ENCODE results near the gene OR10A6. TPM values are rescaled to one million over a fixed set of nuclear protein-coding genes. Genes with fewer than 3 reads are reported as not detected.
A peak's percentile ranks its signal among the peaks of the same experiment; 100 is the strongest.

Gene OR10A6
- total and polyA plus RNA-seq, 2 experiments from 2014 or later: 0.23 TPM; not detected in 1

DNA sequence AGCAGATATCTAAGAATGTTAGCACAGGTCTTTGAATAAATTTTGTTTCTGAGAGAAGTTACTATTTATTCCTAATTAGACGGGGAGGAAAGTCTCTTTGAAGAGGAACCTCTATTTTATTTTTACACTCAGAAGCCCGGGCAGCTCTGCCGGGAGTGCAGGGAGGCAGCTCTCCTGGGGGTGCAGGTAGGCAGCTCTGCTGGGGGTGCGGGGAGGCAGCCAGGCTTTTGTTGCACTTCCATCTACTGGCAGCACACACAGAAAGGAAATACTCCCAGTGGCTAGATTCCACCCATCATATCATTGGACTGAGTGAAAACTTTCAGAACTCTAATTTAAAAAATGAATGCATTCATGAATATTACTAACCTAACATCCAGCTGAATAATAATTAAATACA lies 24.6 kb downstream of the OR10A6 start (continued):
- TF ChIP-seq, protein P1, sequence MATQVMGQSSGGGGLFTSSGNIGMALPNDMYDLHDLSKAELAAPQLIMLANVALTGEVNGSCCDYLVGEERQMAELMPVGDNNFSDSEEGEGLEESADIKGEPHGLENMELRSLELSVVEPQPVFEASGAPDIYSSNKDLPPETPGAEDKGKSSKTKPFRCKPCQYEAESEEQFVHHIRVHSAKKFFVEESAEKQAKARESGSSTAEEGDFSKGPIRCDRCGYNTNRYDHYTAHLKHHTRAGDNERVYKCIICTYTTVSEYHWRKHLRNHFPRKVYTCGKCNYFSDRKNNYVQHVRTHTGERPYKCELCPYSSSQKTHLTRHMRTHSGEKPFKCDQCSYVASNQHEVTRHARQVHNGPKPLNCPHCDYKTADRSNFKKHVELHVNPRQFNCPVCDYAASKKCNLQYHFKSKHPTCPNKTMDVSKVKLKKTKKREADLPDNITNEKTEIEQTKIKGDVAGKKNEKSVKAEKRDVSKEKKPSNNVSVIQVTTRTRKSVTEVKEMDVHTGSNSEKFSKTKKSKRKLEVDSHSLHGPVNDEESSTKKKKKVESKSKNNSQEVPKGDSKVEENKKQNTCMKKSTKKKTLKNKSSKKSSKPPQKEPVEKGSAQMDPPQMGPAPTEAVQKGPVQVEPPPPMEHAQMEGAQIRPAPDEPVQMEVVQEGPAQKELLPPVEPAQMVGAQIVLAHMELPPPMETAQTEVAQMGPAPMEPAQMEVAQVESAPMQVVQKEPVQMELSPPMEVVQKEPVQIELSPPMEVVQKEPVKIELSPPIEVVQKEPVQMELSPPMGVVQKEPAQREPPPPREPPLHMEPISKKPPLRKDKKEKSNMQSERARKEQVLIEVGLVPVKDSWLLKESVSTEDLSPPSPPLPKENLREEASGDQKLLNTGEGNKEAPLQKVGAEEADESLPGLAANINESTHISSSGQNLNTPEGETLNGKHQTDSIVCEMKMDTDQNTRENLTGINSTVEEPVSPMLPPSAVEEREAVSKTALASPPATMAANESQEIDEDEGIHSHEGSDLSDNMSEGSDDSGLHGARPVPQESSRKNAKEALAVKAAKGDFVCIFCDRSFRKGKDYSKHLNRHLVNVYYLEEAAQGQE (IDR thresholded peaks at IDR 0.05; ENCODE audit: unreplicated experiment): no peak
- no peak for TF ChIP-seq EZH2 (IDR thresholded peaks at IDR 0.05; ENCODE audit: low read depth, unreplicated experiment)
- TF ChIP-seq, protein P2, sequence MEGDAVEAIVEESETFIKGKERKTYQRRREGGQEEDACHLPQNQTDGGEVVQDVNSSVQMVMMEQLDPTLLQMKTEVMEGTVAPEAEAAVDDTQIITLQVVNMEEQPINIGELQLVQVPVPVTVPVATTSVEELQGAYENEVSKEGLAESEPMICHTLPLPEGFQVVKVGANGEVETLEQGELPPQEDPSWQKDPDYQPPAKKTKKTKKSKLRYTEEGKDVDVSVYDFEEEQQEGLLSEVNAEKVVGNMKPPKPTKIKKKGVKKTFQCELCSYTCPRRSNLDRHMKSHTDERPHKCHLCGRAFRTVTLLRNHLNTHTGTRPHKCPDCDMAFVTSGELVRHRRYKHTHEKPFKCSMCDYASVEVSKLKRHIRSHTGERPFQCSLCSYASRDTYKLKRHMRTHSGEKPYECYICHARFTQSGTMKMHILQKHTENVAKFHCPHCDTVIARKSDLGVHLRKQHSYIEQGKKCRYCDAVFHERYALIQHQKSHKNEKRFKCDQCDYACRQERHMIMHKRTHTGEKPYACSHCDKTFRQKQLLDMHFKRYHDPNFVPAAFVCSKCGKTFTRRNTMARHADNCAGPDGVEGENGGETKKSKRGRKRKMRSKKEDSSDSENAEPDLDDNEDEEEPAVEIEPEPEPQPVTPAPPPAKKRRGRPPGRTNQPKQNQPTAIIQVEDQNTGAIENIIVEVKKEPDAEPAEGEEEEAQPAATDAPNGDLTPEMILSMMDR (conservative IDR thresholded peaks at IDR 0.05; ENCODE audit: low read depth in 2 of 2): no peak
- no peak for TF ChIP-seq ZNF331 (CRISPR knock-in tag; IDR thresholded peaks at IDR 0.05; ENCODE audit: low read depth)
- TF ChIP-seq, protein P3, sequence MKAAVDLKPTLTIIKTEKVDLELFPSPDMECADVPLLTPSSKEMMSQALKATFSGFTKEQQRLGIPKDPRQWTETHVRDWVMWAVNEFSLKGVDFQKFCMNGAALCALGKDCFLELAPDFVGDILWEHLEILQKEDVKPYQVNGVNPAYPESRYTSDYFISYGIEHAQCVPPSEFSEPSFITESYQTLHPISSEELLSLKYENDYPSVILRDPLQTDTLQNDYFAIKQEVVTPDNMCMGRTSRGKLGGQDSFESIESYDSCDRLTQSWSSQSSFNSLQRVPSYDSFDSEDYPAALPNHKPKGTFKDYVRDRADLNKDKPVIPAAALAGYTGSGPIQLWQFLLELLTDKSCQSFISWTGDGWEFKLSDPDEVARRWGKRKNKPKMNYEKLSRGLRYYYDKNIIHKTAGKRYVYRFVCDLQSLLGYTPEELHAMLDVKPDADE (IDR thresholded peaks at IDR 0.05): no peak
- TF ChIP-seq JUNB (IDR thresholded peaks at IDR 0.05; ENCODE audit: unreplicated experiment): no peak

DNA sequence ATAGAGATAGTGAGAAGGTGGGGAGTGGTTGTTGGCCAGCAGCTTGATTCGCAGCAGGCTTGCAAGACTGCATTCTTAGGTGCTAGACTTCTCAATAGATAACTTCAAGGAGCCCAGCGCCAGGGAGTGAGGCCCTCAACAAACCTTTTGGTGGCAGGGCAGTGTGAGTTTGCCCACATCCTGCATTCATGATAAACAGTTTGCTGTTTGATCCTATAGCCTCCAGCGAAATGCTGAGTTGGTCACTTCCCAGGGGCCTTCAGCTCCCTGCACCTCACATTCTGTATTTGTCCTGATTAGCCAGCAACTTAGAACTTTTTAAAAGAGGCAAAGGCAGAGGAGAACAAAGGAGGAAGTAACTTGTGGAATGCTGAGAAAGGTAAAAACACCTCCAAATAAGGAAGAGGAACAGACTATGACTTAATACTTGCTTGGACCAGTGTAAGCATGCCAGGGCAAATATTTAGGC lies 25.1 kb downstream of the OR10A6 start:
- Histone ChIP-seq H3K4me1 (ENCODE audit: insufficient read depth) (peaks cover 53% of the 10 kb centered on the region), H3K9me2 (ENCODE audit: insufficient read depth) (no peaks in the 10 kb centered on the region), H4K20me1 (replicated peaks; ENCODE audit: insufficient read depth) (no peaks in the 10 kb centered on the region), H3K4me3 (peak overlapping the region; percentile 45), H3K27me3 (ENCODE audit: insufficient read depth) (no peaks in the 10 kb centered on the region), H3K4me2 (peak overlapping the region; percentile 70), H2AFZ (no peak overlapping the region), H3K36me3 (ENCODE audit: insufficient read depth) (no peaks in the 10 kb centered on the region), H3K79me2 (replicated peaks; ENCODE audit: insufficient read depth) (peaks cover 10% of the 10 kb centered on the region), H3F3A (replicated peaks; ENCODE audit: low read depth) (0 out of 2 replicates have a peak, but pooled peaks cover 4% of the 10 kb centered on the region), H3K27ac (ENCODE audit: low read depth) (peak overlapping the region; percentile 99)
- Mint-ChIP-seq H3K4me3 (no peak overlapping the region; the same call in 2 of the 3 replicates), H3K27ac (peak overlapping the region; percentile 77), H3K4me1 (peaks cover 69% of the 10 kb centered on the region), H3K27me3 (ENCODE audit: insufficient read depth, low read depth, poor library complexity) (peaks cover 2% of the 10 kb centered on the region), H3K9me3 (no peaks in the 10 kb centered on the region), H3K36me3 (ENCODE audit: low read depth) (no peaks in the 10 kb centered on the region)
- ATAC-seq (peak; percentile 65), DNase-seq (ENCODE audit: low spot score) (peak; percentile 70)
- TF ChIP-seq, protein P2 (conservative IDR thresholded peaks at IDR 0.05; ENCODE audit: low read depth in 2 of 2): no peak
- TF ChIP-seq, protein P4, sequence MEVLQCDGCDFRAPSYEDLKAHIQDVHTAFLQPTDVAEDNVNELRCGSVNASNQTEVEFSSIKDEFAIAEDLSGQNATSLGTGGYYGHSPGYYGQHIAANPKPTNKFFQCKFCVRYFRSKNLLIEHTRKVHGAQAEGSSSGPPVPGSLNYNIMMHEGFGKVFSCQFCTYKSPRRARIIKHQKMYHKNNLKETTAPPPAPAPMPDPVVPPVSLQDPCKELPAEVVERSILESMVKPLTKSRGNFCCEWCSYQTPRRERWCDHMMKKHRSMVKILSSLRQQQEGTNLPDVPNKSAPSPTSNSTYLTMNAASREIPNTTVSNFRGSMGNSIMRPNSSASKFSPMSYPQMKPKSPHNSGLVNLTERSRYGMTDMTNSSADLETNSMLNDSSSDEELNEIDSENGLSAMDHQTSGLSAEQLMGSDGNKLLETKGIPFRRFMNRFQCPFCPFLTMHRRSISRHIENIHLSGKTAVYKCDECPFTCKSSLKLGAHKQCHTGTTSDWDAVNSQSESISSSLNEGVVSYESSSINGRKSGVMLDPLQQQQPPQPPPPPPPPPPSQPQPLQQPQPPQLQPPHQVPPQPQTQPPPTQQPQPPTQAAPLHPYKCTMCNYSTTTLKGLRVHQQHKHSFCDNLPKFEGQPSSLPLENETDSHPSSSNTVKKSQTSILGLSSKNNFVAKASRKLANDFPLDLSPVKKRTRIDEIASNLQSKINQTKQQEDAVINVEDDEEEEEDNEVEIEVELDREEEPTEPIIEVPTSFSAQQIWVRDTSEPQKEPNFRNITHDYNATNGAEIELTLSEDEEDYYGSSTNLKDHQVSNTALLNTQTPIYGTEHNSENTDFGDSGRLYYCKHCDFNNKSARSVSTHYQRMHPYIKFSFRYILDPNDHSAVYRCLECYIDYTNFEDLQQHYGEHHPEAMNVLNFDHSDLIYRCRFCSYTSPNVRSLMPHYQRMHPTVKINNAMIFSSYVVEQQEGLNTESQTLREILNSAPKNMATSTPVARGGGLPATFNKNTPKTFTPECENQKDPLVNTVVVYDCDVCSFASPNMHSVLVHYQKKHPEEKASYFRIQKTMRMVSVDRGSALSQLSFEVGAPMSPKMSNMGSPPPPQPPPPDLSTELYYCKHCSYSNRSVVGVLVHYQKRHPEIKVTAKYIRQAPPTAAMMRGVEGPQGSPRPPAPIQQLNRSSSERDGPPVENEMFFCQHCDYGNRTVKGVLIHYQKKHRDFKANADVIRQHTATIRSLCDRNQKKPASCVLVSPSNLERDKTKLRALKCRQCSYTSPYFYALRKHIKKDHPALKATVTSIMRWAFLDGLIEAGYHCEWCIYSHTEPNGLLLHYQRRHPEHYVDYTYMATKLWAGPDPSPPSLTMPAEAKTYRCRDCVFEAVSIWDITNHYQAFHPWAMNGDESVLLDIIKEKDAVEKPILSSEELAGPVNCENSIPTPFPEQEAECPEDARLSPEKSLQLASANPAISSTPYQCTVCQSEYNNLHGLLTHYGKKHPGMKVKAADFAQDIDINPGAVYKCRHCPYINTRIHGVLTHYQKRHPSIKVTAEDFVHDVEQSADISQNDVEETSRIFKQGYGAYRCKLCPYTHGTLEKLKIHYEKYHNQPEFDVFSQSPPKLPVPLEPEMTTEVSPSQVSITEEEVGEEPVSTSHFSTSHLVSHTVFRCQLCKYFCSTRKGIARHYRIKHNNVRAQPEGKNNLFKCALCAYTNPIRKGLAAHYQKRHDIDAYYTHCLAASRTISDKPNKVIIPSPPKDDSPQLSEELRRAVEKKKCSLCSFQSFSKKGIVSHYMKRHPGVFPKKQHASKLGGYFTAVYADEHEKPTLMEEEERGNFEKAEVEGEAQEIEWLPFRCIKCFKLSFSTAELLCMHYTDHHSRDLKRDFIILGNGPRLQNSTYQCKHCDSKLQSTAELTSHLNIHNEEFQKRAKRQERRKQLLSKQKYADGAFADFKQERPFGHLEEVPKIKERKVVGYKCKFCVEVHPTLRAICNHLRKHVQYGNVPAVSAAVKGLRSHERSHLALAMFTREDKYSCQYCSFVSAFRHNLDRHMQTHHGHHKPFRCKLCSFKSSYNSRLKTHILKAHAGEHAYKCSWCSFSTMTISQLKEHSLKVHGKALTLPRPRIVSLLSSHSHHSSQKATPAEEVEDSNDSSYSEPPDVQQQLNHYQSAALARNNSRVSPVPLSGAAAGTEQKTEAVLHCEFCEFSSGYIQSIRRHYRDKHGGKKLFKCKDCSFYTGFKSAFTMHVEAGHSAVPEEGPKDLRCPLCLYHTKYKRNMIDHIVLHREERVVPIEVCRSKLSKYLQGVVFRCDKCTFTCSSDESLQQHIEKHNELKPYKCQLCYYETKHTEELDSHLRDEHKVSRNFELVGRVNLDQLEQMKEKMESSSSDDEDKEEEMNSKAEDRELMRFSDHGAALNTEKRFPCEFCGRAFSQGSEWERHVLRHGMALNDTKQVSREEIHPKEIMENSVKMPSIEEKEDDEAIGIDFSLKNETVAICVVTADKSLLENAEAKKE (CRISPR knock-in tag; IDR thresholded peaks at IDR 0.05): no peak
- no peak for TF ChIP-seq CREB1 (CRISPR knock-in tag; IDR thresholded peaks at IDR 0.05; ENCODE audit: low read depth)
